PC-3 (cell line): Measurements from ENCODE around the gene SHROOM3. TPM values are rescaled to one million over a fixed set of nuclear protein-coding genes. Genes with fewer than 3 reads are reported as not detected.

Experiments
- ATAC-seq: fragments of 200-7000 bp; cut with Tn5 transposase; 2 replicates; pipeline ENCODE4 v1.9.1; 2020; ENCODE audit warnings: mild to moderate bottlenecking, moderate library complexity
- BruUV-seq: library from RNA; stranded (reverse); fragments of 400-500 nt; replicated peaks from 2 replicates; lab custom pipeline; 2021; lab: Mats Ljungman, UMichigan
- CTCF ChIA-PET: fragments of 300-600 bp; sonication (Branson Sonifier 250); formaldehyde crosslinking; loops from one replicate; lab custom pipeline; 2022; ENCODE audit warnings: antibody characterized with exemption; lab: Charles Lee
- POLR2A ChIA-PET: fragments of 300-600 bp; sonication (Branson Sonifier 250); formaldehyde crosslinking; loops from one replicate; lab custom pipeline; 2022; ENCODE audit warnings: antibody characterized with exemption; ENCODE audit not compliant: unreplicated experiment; lab: Charles Lee
- DNase-seq: peaks from one replicate; pipeline ENCODE4 v3.0.0-alpha.2; 2015
- H2AFZ ChIP-seq: fragments of 300-600 bp; sonication (generic); 2 replicates; pipeline ENCODE4 v1.6.0; 2016; ENCODE audit warnings: antibody characterized with exemption, low read length
- H3F3A ChIP-seq: fragments of 300-600 bp; sonication (generic); one replicate; pipeline ENCODE4 v1.6.0; 2017; ENCODE audit warnings: antibody characterized with exemption, low read length, control low read depth, mild to moderate bottlenecking; ENCODE audit not compliant: unreplicated experiment
- H3K27ac ChIP-seq: fragments of 300-600 bp; sonication (generic); 2 replicates; pipeline ENCODE4 v1.5.1; 2016; ENCODE audit warnings: mild to moderate bottlenecking, low read length
- H3K27me3 ChIP-seq: fragments of 300-600 bp; sonication (generic); 2 replicates; pipeline ENCODE4 v1.6.1; 2016; ENCODE audit warnings: low read length, mixed read lengths
- H3K36me3 ChIP-seq: fragments of 300-600 bp; sonication (generic); 2 replicates; pipeline ENCODE4 v1.6.1; 2016; ENCODE audit warnings: low read depth, mixed run types, low read length, mixed read lengths
- H3K4me1 ChIP-seq: fragments of 300-600 bp; sonication (generic); 2 replicates; pipeline ENCODE4 v1.5.1; 2016; ENCODE audit warnings: low read length; ENCODE audit not compliant: insufficient read depth
- H3K4me2 ChIP-seq: fragments of 300-600 bp; sonication (generic); 2 replicates; pipeline ENCODE4 v1.6.0; 2016; ENCODE audit warnings: low read length
- H3K4me3 ChIP-seq: fragments of 300-600 bp; sonication (generic); 2 replicates; pipeline ENCODE4 v1.5.1; 2016; ENCODE audit warnings: mild to moderate bottlenecking, low read length, mixed read lengths
- H3K79me2 ChIP-seq: fragments of 300-600 bp; sonication (generic); 2 replicates; pipeline ENCODE4 v1.6.1; 2017; ENCODE audit warnings: low read length, mixed read lengths
- H3K9ac ChIP-seq: fragments of 300-600 bp; sonication (generic); 2 replicates; pipeline ENCODE4 v1.6.0; 2016; ENCODE audit warnings: mild to moderate bottlenecking, low read length
- H3K9me2 ChIP-seq: fragments of 300-600 bp; sonication (generic); replicated peaks from 2 replicates; pipeline ENCODE4 v1.6.1; 2016; ENCODE audit warnings: mixed run types, low read length, mixed read lengths
- H3K9me3 ChIP-seq: fragments of 300-600 bp; sonication (generic); 2 replicates; pipeline ENCODE4 v1.6.1; 2016; ENCODE audit warnings: low read length, mixed read lengths
- H4K20me1 ChIP-seq: fragments of 300-600 bp; sonication (generic); 2 replicates; pipeline ENCODE4 v1.6.1; 2016; ENCODE audit warnings: low read length, mixed read lengths
- EZH2 ChIP-seq: fragments of 300-600 bp; sonication (generic); IDR thresholded peaks from one replicate; pipeline ENCODE4 v1.6.1; 2017; ENCODE audit warnings: antibody characterized with exemption, mild to moderate bottlenecking, low read length; ENCODE audit not compliant: unreplicated experiment
- EZH2phosphoT487 ChIP-seq: fragments of 300-600 bp; sonication (generic); IDR thresholded peaks from 2 replicates; pipeline ENCODE4 v1.6.1; 2018; ENCODE audit warnings: mild to moderate bottlenecking, antibody characterized with exemption, low read length, borderline replicate concordance
- intact Hi-C: fragments of 100-400 bp; cut with micrococcal nuclease; formaldehyde crosslinking; loops from 2 replicates; pipeline ENCODE4 v1.9.0; 2023
- total RNA-seq: library from RNA; depleted of rRNA; stranded (reverse); fragments of >200 nt; gene quantifications from 2 replicates; pipeline ENCODE4 v1.2.3, GENCODE V29; 2014
- TF ChIP-seq, protein P1 (sequence below): fragments of 300-600 bp; sonication (generic); conservative IDR thresholded peaks from 2 replicates; pipeline ENCODE4 v1.5.1; 2017; ENCODE audit warnings: antibody characterized with exemption, low read depth, mild to moderate bottlenecking, low read length

SHROOM3 gene
- total RNA-seq, 1 experiment from 2014 or later: 27.8 TPM

DNA sequence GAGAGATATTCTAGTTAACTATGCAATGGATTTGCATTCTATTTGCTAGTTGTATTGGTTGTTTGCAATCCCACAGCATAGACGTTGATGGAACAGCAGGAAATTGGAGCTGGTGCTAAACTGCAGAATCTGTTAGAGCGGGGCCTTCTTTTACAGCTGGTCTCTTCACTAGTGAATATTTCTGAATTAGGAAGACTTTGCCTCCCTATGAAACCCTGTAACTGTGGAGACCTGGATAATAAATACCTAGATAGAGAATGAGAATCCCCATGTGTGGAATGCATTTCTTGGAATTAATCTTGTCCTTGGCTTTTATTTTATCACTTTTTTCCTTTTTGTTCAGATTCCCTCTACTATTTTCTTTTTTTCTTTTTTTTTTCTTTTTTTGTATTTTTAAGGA, 109.7 kb downstream of the SHROOM3 start:
- Histone ChIP-seq H2AFZ (no peak overlapping the region), H3K79me2 (no peaks in the 10 kb centered on the region), H3K36me3 (no peaks in the 10 kb centered on the region), H3K9me3 (no peaks in the 10 kb centered on the region), H3K4me3 (no peak overlapping the region), H4K20me1 (no peaks in the 10 kb centered on the region), H3K9ac (no peak overlapping the region), H3K4me1 (peaks cover 32% of the 10 kb centered on the region), H3K27ac (no peak overlapping the region), H3K4me2 (peak overlapping the region; percentile 3; the same call in 1 of the 2 replicates), H3K9me2 (no peaks in the 10 kb centered on the region), H3F3A (peaks cover 3% of the 10 kb centered on the region), H3K27me3 (no peaks in the 10 kb centered on the region)
- intact Hi-C loops: no loop called here
- BruUV-seq: no TSS peak
- TF ChIP-seq, protein P1, sequence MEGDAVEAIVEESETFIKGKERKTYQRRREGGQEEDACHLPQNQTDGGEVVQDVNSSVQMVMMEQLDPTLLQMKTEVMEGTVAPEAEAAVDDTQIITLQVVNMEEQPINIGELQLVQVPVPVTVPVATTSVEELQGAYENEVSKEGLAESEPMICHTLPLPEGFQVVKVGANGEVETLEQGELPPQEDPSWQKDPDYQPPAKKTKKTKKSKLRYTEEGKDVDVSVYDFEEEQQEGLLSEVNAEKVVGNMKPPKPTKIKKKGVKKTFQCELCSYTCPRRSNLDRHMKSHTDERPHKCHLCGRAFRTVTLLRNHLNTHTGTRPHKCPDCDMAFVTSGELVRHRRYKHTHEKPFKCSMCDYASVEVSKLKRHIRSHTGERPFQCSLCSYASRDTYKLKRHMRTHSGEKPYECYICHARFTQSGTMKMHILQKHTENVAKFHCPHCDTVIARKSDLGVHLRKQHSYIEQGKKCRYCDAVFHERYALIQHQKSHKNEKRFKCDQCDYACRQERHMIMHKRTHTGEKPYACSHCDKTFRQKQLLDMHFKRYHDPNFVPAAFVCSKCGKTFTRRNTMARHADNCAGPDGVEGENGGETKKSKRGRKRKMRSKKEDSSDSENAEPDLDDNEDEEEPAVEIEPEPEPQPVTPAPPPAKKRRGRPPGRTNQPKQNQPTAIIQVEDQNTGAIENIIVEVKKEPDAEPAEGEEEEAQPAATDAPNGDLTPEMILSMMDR: no peak
- no peak for TF ChIP-seq EZH2phosphoT487
- no peak for TF ChIP-seq EZH2
- DNase-seq: no peak
- ATAC-seq: no peak
- ChIA-PET POLR2A (no interaction called here), CTCF (no interaction called here)

DNA sequence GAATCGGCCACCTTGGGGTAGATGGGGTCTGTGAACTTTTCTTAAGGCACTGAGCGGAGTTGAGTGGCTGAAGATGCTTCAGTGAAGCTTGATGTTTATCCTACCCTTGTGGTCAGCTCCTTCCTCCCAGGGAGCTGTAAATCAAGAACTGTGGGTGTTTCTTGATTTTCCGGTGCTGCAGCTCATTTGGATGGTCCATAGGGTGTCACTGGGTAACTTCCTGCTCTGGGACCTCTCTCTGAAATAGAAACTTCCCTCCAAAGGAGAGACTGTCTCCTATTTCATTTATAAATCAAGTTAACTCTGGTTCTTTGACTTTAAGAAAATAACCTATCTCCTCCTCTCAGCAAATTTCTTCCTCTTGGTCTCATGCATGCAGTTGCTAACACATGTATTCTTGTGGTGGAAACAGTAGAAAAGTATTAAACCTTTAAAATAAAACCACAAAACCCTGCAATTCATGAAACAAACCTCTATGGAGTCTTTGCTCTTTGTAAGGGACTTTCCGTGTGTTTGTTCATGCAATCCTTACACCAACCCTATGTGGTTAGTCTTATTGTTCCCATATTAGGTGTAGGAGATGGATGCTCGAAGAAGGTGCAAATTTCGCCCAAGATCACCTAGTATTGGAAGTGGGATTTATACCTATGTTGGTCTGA, 110.3 kb downstream of the SHROOM3 start:
- Histone ChIP-seq H3K4me3 (no peak overlapping the region), H2AFZ (no peak overlapping the region), H3K9me2 (no peaks in the 10 kb centered on the region), H3K4me2 (peak overlapping the region; percentile 3; the same call in 1 of the 2 replicates), H3K27me3 (no peaks in the 10 kb centered on the region), H3K79me2 (no peaks in the 10 kb centered on the region), H3F3A (peaks cover 3% of the 10 kb centered on the region), H3K9ac (no peak overlapping the region), H3K36me3 (no peaks in the 10 kb centered on the region), H3K27ac (peak overlapping the region; percentile 97), H3K9me3 (no peaks in the 10 kb centered on the region), H3K4me1 (peaks cover 32% of the 10 kb centered on the region), H4K20me1 (no peaks in the 10 kb centered on the region)
- no TSS peak for BruUV-seq
- intact Hi-C loops: no loop called here
- TF ChIP-seq, protein P1: no peak
- no peak for TF ChIP-seq EZH2phosphoT487
- ATAC-seq (no peak), DNase-seq (peak; percentile 35)
- POLR2A ChIA-PET: no interaction called here
- CTCF ChIA-PET: no interaction called here

DNA sequence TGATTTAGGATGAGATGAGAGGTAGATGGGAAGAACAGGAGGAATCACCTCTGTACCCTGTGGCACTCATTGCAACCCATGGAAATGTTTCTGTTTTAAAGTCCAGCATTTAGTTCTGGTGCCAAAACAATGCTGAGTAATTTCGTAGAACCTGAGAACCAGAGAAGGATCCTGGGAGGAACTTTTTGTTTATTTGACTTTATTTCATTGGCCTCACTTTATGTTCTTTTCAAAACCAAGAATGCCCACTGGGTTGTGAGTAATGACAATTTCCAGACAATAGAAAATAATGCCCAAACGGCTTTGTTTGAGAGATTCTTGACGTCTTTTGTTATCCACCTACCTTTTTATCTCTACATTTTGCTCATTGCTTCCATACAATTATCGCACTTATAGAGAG, 111.3 kb downstream of the SHROOM3 start:
- ChIA-PET CTCF (no interaction called here), POLR2A (interaction anchor here (0.5 to 0.6 kb wide), 2 partner anchors 40 to 570 kb away, joined by 3 read pairs; no protein-coding TSS in a partner anchor)
- H3K9me3 ChIP-seq: no peaks in the 10 kb centered on the region
- H3F3A ChIP-seq: peaks cover 3% of the 10 kb centered on the region
- H3K4me3 ChIP-seq: peak overlapping the region; percentile 45; the same call in 1 of the 2 replicates
- ATAC-seq: peak; percentile 35
- no peaks in the 10 kb centered on the region for H4K20me1 ChIP-seq
- peak overlapping the region; percentile 85 for H3K4me2 ChIP-seq
- H2AFZ ChIP-seq: peak overlapping the region; percentile 39; the same call in 1 of the 2 replicates
- no peaks in the 10 kb centered on the region for H3K79me2 ChIP-seq
- no peaks in the 10 kb centered on the region for H3K36me3 ChIP-seq
- H3K27me3 ChIP-seq: no peaks in the 10 kb centered on the region
- peak; percentile 57 for DNase-seq
- no peaks in the 10 kb centered on the region for H3K9me2 ChIP-seq
- intact Hi-C loops: no loop called here
- H3K27ac ChIP-seq: peak overlapping the region; percentile 97
- H3K9ac ChIP-seq: peak overlapping the region; percentile 69
- peaks cover 35% of the 10 kb centered on the region for H3K4me1 ChIP-seq
- TF ChIP-seq EZH2 (no peak), EZH2phosphoT487 (no peak)
- TF ChIP-seq, protein P1: no peak
- TSS peak; percentile 42 for BruUV-seq
